ENCODE results near the gene ANAPC4.

The ANAPC4 gene

GRCh38 chr4:25330905-25331808 lies 45.9 kb upstream of the ANAPC4 start:
- no peak overlapping the region for H3K23ac ChIP-seq (ENCODE audit: low read length in 2 of 2)
- peak overlapping the region; percentile 43 for H3K9ac ChIP-seq (ENCODE audit: low read length)
- H4K8ac ChIP-seq (ENCODE audit: low read length): no peak overlapping the region
- no peak overlapping the region for H3K27ac ChIP-seq (ENCODE audit: low read length, poor library complexity, severe bottlenecking)
- H3K4ac ChIP-seq (ENCODE audit: low read depth in 1 of 2, low read length in 2 of 2): no peak overlapping the region
- DNase-seq: peak; percentile 27
- no peaks in the 10 kb centered on the region for H3K27me3 ChIP-seq (ENCODE audit: control insufficient read depth in 1 of 2, insufficient read depth in 1 of 2, low read length in 2 of 2)
- H3K79me1 ChIP-seq (replicated peaks; ENCODE audit: low read length, poor library complexity, severe bottlenecking): peaks cover 20% of the 10 kb centered on the region
- no peak overlapping the region for H3K14ac ChIP-seq (ENCODE audit: low read length in 2 of 2)
- no peak overlapping the region for H2BK15ac ChIP-seq (ENCODE audit: low read depth, poor library complexity, severe bottlenecking)
- H2AFZ ChIP-seq (ENCODE audit: low read depth, low read length): no peak overlapping the region
- no peak overlapping the region for H2BK5ac ChIP-seq (ENCODE audit: low read depth, low read length, poor library complexity, severe bottlenecking)
- H3K4me2 ChIP-seq (ENCODE audit: low read length, poor library complexity, severe bottlenecking): no peak overlapping the region
- H2BK120ac ChIP-seq (ENCODE audit: low read depth, low read length): peak overlapping the region; percentile 34
- peaks cover 2% of the 10 kb centered on the region for H3K4me1 ChIP-seq (ENCODE audit: control insufficient read depth, insufficient read depth, low read depth, low read length)
- H3K18ac ChIP-seq (ENCODE audit: low read depth in 1 of 2, low read length in 2 of 2): no peak overlapping the region
- no peaks in the 10 kb centered on the region for H3K9me3 ChIP-seq (ENCODE audit: control insufficient read depth, low read length)
- H3K4me3 ChIP-seq (ENCODE audit: insufficient read depth in 1 of 2, low read depth in 1 of 2, low read length in 2 of 2): peak overlapping the region in 1 of 2 experiments; percentile 36
- H4K91ac ChIP-seq (ENCODE audit: low read length): no peak overlapping the region
- H2BK12ac ChIP-seq (ENCODE audit: low read length in 2 of 2): no peak overlapping the region
- H2AK5ac ChIP-seq (ENCODE audit: low read length, severe bottlenecking): no peak overlapping the region
- peaks cover 4 to 13% of the 10 kb centered on the region in 2 experiments for H3K36me3 ChIP-seq (ENCODE audit: control insufficient read depth in 1 of 2, insufficient read depth in 2 of 2, low read depth in 1 of 2, low read length in 2 of 2)
- WGBS: 97% methylated on average over 12 of the region's 12 CpGs

GRCh38 chr4:25343671-25344070 lies 33.4 kb upstream of the ANAPC4 start:
- no peak overlapping the region for H3K4me2 ChIP-seq (ENCODE audit: low read length, poor library complexity, severe bottlenecking)
- H3K27me3 ChIP-seq (ENCODE audit: control insufficient read depth in 1 of 2, insufficient read depth in 1 of 2, low read length in 2 of 2): no peaks in the 10 kb centered on the region
- DNase-seq: no peak
- H3K9ac ChIP-seq (ENCODE audit: low read length): no peak overlapping the region
- no peak overlapping the region for H2AFZ ChIP-seq (ENCODE audit: low read depth, low read length)
- no peak overlapping the region for H2BK120ac ChIP-seq (ENCODE audit: low read depth, low read length)
- no peaks in the 10 kb centered on the region for H3K9me3 ChIP-seq (ENCODE audit: control insufficient read depth, low read length)
- no peak overlapping the region for H2BK12ac ChIP-seq (ENCODE audit: low read length in 2 of 2)
- H4K8ac ChIP-seq (ENCODE audit: low read length): no peak overlapping the region
- H4K91ac ChIP-seq (ENCODE audit: low read length): no peak overlapping the region
- no peak overlapping the region for H3K14ac ChIP-seq (ENCODE audit: low read length in 2 of 2)
- no peak overlapping the region for H3K4ac ChIP-seq (ENCODE audit: low read depth in 1 of 2, low read length in 2 of 2)
- no peak overlapping the region for H3K18ac ChIP-seq (ENCODE audit: low read depth in 1 of 2, low read length in 2 of 2)
- H3K4me3 ChIP-seq (ENCODE audit: insufficient read depth in 1 of 2, low read depth in 1 of 2, low read length in 2 of 2): no peak overlapping the region
- no peak overlapping the region for H2AK5ac ChIP-seq (ENCODE audit: low read length, severe bottlenecking)
- H3K23ac ChIP-seq (ENCODE audit: low read length in 2 of 2): no peak overlapping the region
- peaks cover 3% of the 10 kb centered on the region for H3K4me1 ChIP-seq (ENCODE audit: control insufficient read depth, insufficient read depth, low read depth, low read length)
- peaks cover 0 to 18% of the 10 kb centered on the region in 2 experiments for H3K36me3 ChIP-seq (ENCODE audit: control insufficient read depth in 1 of 2, insufficient read depth in 2 of 2, low read depth in 1 of 2, low read length in 2 of 2)
- no peak overlapping the region for H2BK15ac ChIP-seq (ENCODE audit: low read depth, poor library complexity, severe bottlenecking)
- WGBS: no CpG with 5 or more reads among the region's 2 CpGs
- H3K27ac ChIP-seq (ENCODE audit: low read length, poor library complexity, severe bottlenecking): no peak overlapping the region
- H2BK5ac ChIP-seq (ENCODE audit: low read depth, low read length, poor library complexity, severe bottlenecking): no peak overlapping the region
- peaks cover 19% of the 10 kb centered on the region for H3K79me1 ChIP-seq (replicated peaks; ENCODE audit: low read length, poor library complexity, severe bottlenecking)

- no peak overlapping the region for H3K27ac ChIP-seq (ENCODE audit: low read length, poor library complexity, severe bottlenecking)
These were observed 31.3 kb upstream of the ANAPC4 start for GRCh38 chr4:25345744-25346143.

GRCh38 chr4:25346913-25347312 lies 30.1 kb upstream of the ANAPC4 start:
- no peak overlapping the region for H2BK12ac ChIP-seq (ENCODE audit: low read length in 2 of 2)
- H3K9me3 ChIP-seq (ENCODE audit: control insufficient read depth, low read length): no peaks in the 10 kb centered on the region
- no peak overlapping the region for H3K14ac ChIP-seq (ENCODE audit: low read length in 2 of 2)
- H3K79me1 ChIP-seq (replicated peaks; ENCODE audit: low read length, poor library complexity, severe bottlenecking): peaks cover 8% of the 10 kb centered on the region
- H2AFZ ChIP-seq (ENCODE audit: low read depth, low read length): no peak overlapping the region
- H4K8ac ChIP-seq (ENCODE audit: low read length): no peak overlapping the region
- no peak overlapping the region for H3K18ac ChIP-seq (ENCODE audit: low read depth in 1 of 2, low read length in 2 of 2)
- H2AK5ac ChIP-seq (ENCODE audit: low read length, severe bottlenecking): peak overlapping the region; percentile 10
- DNase-seq: no peak
- WGBS: 97% methylated on average over 1 of the region's 3 CpGs
- H4K91ac ChIP-seq (ENCODE audit: low read length): no peak overlapping the region
- no peak overlapping the region for H3K4ac ChIP-seq (ENCODE audit: low read depth in 1 of 2, low read length in 2 of 2)
- H3K9ac ChIP-seq (ENCODE audit: low read length): no peak overlapping the region
- no peak overlapping the region for H3K23ac ChIP-seq (ENCODE audit: low read length in 2 of 2)
- no peak overlapping the region for H2BK5ac ChIP-seq (ENCODE audit: low read depth, low read length, poor library complexity, severe bottlenecking)
- H2BK120ac ChIP-seq (ENCODE audit: low read depth, low read length): no peak overlapping the region
- H3K4me3 ChIP-seq (ENCODE audit: insufficient read depth in 1 of 2, low read depth in 1 of 2, low read length in 2 of 2): no peak overlapping the region
- H3K4me1 ChIP-seq (ENCODE audit: control insufficient read depth, insufficient read depth, low read depth, low read length): peaks cover 3% of the 10 kb centered on the region
- H2BK15ac ChIP-seq (ENCODE audit: low read depth, poor library complexity, severe bottlenecking): no peak overlapping the region
- peaks cover 0 to 13% of the 10 kb centered on the region in 2 experiments for H3K36me3 ChIP-seq (ENCODE audit: control insufficient read depth in 1 of 2, insufficient read depth in 2 of 2, low read depth in 1 of 2, low read length in 2 of 2)
- no peaks in the 10 kb centered on the region for H3K27me3 ChIP-seq (ENCODE audit: control insufficient read depth in 1 of 2, insufficient read depth in 1 of 2, low read length in 2 of 2)
- no peak overlapping the region for H3K27ac ChIP-seq (ENCODE audit: low read length, poor library complexity, severe bottlenecking)
- H3K4me2 ChIP-seq (ENCODE audit: low read length, poor library complexity, severe bottlenecking): no peak overlapping the region

More at GRCh38 chr4:25345744-25346143, 31.3 kb upstream of the ANAPC4 start:
- no peak overlapping the region for H2BK5ac ChIP-seq (ENCODE audit: low read depth, low read length, poor library complexity, severe bottlenecking)
- no peaks in the 10 kb centered on the region for H3K27me3 ChIP-seq (ENCODE audit: control insufficient read depth in 1 of 2, insufficient read depth in 1 of 2, low read length in 2 of 2)
- no peaks in the 10 kb centered on the region for H3K9me3 ChIP-seq (ENCODE audit: control insufficient read depth, low read length)
- H3K4ac ChIP-seq (ENCODE audit: low read depth in 1 of 2, low read length in 2 of 2): no peak overlapping the region
- H3K79me1 ChIP-seq (replicated peaks; ENCODE audit: low read length, poor library complexity, severe bottlenecking): peaks cover 14% of the 10 kb centered on the region
- no peak overlapping the region for H2BK15ac ChIP-seq (ENCODE audit: low read depth, poor library complexity, severe bottlenecking)
- no peak overlapping the region for H3K14ac ChIP-seq (ENCODE audit: low read length in 2 of 2)
- H4K8ac ChIP-seq (ENCODE audit: low read length): no peak overlapping the region
- H2BK12ac ChIP-seq (ENCODE audit: low read length in 2 of 2): no peak overlapping the region
- no peak for DNase-seq
- no peak overlapping the region for H2AK5ac ChIP-seq (ENCODE audit: low read length, severe bottlenecking)
- no peak overlapping the region for H3K4me3 ChIP-seq (ENCODE audit: insufficient read depth in 1 of 2, low read depth in 1 of 2, low read length in 2 of 2)
- no peak overlapping the region for H2AFZ ChIP-seq (ENCODE audit: low read depth, low read length)
- H4K91ac ChIP-seq (ENCODE audit: low read length): no peak overlapping the region
- WGBS: 85% methylated on average over 5 of the region's 5 CpGs
- peaks cover 0 to 17% of the 10 kb centered on the region in 2 experiments for H3K36me3 ChIP-seq (ENCODE audit: control insufficient read depth in 1 of 2, insufficient read depth in 2 of 2, low read depth in 1 of 2, low read length in 2 of 2)
- no peak overlapping the region for H3K4me2 ChIP-seq (ENCODE audit: low read length, poor library complexity, severe bottlenecking)
- no peak overlapping the region for H3K18ac ChIP-seq (ENCODE audit: low read depth in 1 of 2, low read length in 2 of 2)
- H3K9ac ChIP-seq (ENCODE audit: low read length): peak overlapping the region; percentile 39
- H3K4me1 ChIP-seq (ENCODE audit: control insufficient read depth, insufficient read depth, low read depth, low read length): peaks cover 3% of the 10 kb centered on the region
- no peak overlapping the region for H3K23ac ChIP-seq (ENCODE audit: low read length in 2 of 2)
- H2BK120ac ChIP-seq (ENCODE audit: low read depth, low read length): no peak overlapping the region

Data from mesenchymal stem cell (in vitro differentiated cells and primary cell).